Memory B cell (primary cell): ENCODE measurements around the gene BBLN.

ENCODE experiments used
- ATAC-seq: fragments of 150-1000 bp; cut with Tn5 transposase; 2 replicates; pipeline ENCODE4 v1.10.0; 2021; ENCODE audit warnings: low read depth, mild to moderate bottlenecking, moderate library complexity
- DNase-seq, 2 donors: peaks; one replicate each; pipeline ENCODE4 v3.0.0; 2022; ENCODE audit warnings: low spot score in 2 of 2
- H3K27ac Mint-ChIP-seq: one replicate; pipeline ENCODE4 v1.8.0; 2022; ENCODE audit warnings: mild to moderate bottlenecking, moderate library complexity, mixed read lengths
- H3K27me3 Mint-ChIP-seq: one replicate; pipeline ENCODE4 v1.8.0; 2022; ENCODE audit warnings: mixed read lengths
- H3K36me3 Mint-ChIP-seq: one replicate; pipeline ENCODE4 v1.8.0; 2022; ENCODE audit warnings: mild to moderate bottlenecking, mixed read lengths
- H3K4me1 Mint-ChIP-seq: one replicate; pipeline ENCODE4 v1.8.0; 2022; ENCODE audit warnings: mixed read lengths
- H3K4me3 Mint-ChIP-seq: one replicate; pipeline ENCODE4 v1.8.0; 2022; ENCODE audit warnings: mild to moderate bottlenecking, moderate library complexity, mixed read lengths
- H3K9me3 Mint-ChIP-seq: one replicate; pipeline ENCODE4 v1.8.0; 2022; ENCODE audit warnings: mixed read lengths

The BBLN gene

DNA sequence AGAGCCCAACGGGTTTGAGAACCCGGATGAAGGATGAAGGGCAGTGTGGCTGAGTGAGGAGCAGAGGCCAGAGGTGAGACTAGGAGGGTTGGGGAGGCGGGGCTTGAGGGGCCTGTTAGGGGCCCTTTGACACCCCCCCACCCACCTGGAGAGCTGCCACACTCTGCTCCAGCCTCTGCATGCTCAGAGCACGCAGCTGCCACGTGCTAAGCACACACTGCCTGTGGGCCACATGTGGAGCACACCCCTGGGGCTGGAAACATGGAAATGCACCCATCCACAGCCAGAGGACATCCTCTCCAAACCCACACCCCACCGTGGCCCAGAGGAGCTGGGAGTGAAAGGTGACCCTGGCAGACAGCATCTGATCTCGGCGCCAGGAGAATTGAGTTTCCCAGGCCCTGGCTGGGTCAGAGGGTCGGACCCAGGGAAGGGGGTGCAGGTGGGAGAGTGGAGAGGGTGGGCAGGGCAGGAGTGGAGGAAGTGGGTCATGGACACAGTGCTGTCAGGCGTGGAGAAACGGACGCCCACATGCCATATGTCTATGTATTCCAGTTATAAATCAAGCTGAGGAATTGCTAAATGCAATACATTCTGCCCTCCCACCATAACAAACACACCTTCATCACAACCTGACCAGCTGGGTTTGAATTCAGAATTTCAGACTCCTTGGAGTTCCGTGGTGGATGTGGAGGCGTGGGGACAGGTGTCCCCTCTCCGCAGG, 49.0 kb downstream of the BBLN start:
- Mint-ChIP-seq H3K27ac (no peak overlapping the region), H3K4me3 (no peak overlapping the region), H3K36me3 (no peaks in the 10 kb centered on the region), H3K27me3 (peaks cover 25% of the 10 kb centered on the region), H3K9me3 (no peaks in the 10 kb centered on the region), H3K4me1 (peaks cover 3% of the 10 kb centered on the region)
- DNase-seq (no peak), ATAC-seq (no peak)

GRCh38 chr9:128211186-128211980, 51.3 kb downstream of the BBLN start:
- peaks cover 22% of the 10 kb centered on the region for H3K27me3 Mint-ChIP-seq
- no peak for ATAC-seq

GRCh38 chr9:128211981-128212281, 51.9 kb downstream of the BBLN start:
- ATAC-seq = no peak
- Mint-ChIP-seq H3K27ac (no peak overlapping the region), H3K9me3 (no peaks in the 10 kb centered on the region), H3K36me3 (no peaks in the 10 kb centered on the region), H3K27me3 (peaks cover 21% of the 10 kb centered on the region), H3K4me3 (no peak overlapping the region), H3K4me1 (no peaks in the 10 kb centered on the region)
- DNase-seq = no peak

More at GRCh38 chr9:128211186-128211980, 51.3 kb downstream of the BBLN start:
- Mint-ChIP-seq H3K9me3 (no peaks in the 10 kb centered on the region), H3K4me3 (no peak overlapping the region), H3K36me3 (no peaks in the 10 kb centered on the region), H3K27ac (no peak overlapping the region), H3K4me1 (no peaks in the 10 kb centered on the region)
- DNase-seq = no peak
